NCI-H774 (cell line): ENCODE measurements around the gene NAT8L.

Experiments
- DNase-seq: peaks from one replicate; lab custom pipeline; 2025; lab: John Stamatoyannopoulos, UW

Gene NAT8L

GRCh38 chr4:2046031-2046961, 12.8 kb upstream of the NAT8L start:
- no peak for DNase-seq

GRCh38 chr4:2047031-2047660, 12.0 kb upstream of the NAT8L start:
- no peak for DNase-seq

GRCh38 chr4:2047781-2048581, 11.1 kb upstream of the NAT8L start:
- no peak for DNase-seq

- no peak for DNase-seq
Observed at GRCh38 chr4:2048831-2049230, 10.3 kb upstream of the NAT8L start.

GRCh38 chr4:2049381-2049780, 9.7 kb upstream of the NAT8L start:
- DNase-seq, result no peak

- DNase-seq, result no peak
Observed at GRCh38 chr4:2049811-2050210, 9.3 kb upstream of the NAT8L start.

GRCh38 chr4:2051086-2051485, 8.0 kb upstream of the NAT8L start:
- DNase-seq, result no peak

GRCh38 chr4:2054217-2054616, 4.9 kb upstream of the NAT8L start:
- no peak for DNase-seq

GRCh38 chr4:2057382-2058065, 1.6 kb upstream of the NAT8L start:
- no peak for DNase-seq

GRCh38 chr4:2058264-2059045, 672 bp upstream of the NAT8L start:
- peak; percentile 26 for DNase-seq

GRCh38 chr4:2059726-2060602, 837 bp downstream of the NAT8L start:
- DNase-seq, result no peak

GRCh38 chr4:2060611-2061185, 1.6 kb downstream of the NAT8L start:
- peak; percentile 20 for DNase-seq

GRCh38 chr4:2061186-2062131, 2.3 kb downstream of the NAT8L start:
- DNase-seq, result no peak

- DNase-seq, result no peak
Observed at GRCh38 chr4:2062168-2062807, 3.2 kb downstream of the NAT8L start.

GRCh38 chr4:2062808-2063524, 3.8 kb downstream of the NAT8L start:
- no peak for DNase-seq

GRCh38 chr4:2063557-2064275, 4.6 kb downstream of the NAT8L start:
- DNase-seq, result no peak
